Fibroblast of skin of left quadriceps (primary cell): ENCODE measurements around the gene CPNE4.
"Not testable (repeated sequence)": the region's sequence is repeated elsewhere in the genome, so short reads cannot be mapped to it uniquely, and the experiment has no call there.

Experiments used
- DNase-seq, 2 experiments: peaks; one replicate each; pipeline ENCODE4 v3.0.0-alpha.2; 2013; ENCODE audit warnings: low read depth in 2 of 2

CPNE4 gene

DNA sequence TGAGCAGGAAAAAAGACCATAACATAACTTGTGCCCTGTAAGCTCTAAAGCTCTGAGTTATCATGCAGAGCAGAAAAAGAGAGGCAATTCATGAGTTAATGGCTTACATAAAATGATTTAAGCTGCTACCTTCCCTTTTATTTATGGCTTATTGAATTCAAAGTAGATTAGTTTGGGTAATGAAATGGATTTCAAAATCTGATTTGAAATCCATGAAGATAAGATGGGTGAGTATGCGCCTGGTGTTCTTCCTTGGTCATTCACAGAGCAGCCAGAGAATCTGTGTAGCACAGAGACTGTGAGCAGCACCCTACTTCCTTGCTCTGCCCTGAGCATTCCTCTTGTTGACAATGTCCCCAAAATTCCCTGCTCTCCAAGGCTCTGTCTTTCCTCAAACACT lies 495.8 kb downstream of the CPNE4 start:
- DNase-seq = no peak

DNA sequence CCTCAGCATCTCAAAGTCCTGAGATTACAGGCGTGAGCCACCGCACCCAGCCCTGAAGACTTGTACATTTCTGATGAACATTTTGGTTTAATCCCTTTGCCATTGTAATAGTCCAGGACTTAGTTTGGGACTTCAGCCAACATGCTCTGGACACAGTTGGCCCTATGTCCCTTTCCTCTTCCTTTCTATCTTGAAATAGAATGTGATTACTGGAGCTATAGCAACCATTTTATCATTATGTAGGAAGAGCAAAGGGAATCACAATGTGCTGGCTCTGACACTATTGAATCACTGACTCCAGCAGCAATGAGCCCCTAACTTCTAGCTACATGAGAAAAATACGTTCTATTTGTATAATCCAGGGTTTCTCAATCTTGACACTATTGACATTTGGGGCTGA lies 497.3 kb downstream of the CPNE4 start:
- no peak for DNase-seq

DNA sequence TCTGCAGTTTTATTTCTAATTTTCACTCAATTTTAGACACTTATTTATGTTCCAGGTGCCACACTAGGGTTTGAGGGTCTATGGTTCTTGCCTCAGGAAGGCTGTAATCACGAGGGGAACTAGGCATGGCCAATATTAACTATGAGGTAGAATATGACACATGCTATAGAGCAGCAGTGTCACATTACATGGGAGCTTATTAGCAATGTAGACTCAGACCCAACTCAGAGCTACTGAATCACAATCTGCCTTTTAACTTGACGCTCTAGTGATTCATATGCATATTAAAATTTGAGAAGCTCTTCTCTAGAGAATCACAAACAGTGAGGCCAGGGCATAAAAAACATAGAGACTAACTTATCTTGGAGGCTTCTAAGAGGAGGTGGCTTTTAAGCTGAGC lies 499.2 kb downstream of the CPNE4 start:
- DNase-seq = peak; percentile 17 to 18

DNA sequence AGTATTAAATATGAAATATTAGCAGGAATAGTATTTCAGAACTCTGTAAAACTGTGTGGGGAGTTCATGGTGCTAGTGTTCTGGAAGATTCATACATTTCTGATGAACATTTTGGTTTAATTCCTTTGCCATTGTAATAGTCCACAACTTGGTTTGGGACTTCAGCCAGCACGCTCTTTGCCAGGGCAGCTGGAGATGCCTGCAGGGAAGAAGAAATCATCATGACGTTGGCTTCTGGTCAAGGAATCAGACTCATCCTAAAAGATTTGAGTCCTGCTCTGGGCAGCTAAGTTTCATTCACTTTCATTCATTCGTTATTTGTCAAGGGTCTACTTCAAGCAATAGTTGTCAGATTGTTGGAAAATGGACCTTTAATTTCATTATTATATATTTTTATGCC lies 499.7 kb downstream of the CPNE4 start:
- DNase-seq = no peak

DNA sequence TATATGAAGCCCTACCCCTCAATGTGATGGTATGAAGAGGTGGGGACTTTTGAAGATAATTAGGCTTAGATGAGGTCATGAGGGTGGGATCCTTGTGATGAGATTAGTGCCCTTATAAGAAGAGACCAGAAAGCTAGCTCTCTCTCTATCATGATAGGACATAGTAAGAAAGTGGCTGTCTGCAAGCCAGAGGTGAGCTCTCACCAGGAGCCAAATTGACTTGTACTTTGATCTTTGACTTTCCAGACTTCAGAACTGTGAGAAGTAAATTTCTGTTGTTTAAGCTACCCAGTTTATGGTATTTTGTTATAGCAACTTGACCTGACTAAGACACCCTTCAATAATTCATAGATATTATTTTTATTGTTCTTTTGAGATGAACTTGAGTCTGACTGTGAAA lies 502.2 kb downstream of the CPNE4 start:
- no peak for DNase-seq

DNA sequence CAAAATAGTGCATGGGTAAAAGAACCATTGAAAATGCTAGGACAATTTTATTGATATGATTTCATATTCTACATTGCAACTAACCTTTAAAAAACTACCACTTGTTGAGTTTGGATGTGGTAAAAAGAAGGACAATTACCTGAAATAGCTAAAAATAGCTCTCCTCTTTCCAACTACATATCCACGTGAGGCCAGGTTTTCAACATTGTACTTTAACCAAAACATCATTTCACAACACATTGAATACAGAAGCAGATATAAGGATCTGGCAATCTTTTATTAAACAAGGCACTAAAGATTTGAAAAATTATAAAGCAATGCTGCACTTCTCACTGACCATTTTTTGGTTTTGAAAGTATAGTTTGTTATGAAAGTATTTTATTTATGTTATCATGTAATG lies 504.0 kb downstream of the CPNE4 start:
- DNase-seq = no peak

DNA sequence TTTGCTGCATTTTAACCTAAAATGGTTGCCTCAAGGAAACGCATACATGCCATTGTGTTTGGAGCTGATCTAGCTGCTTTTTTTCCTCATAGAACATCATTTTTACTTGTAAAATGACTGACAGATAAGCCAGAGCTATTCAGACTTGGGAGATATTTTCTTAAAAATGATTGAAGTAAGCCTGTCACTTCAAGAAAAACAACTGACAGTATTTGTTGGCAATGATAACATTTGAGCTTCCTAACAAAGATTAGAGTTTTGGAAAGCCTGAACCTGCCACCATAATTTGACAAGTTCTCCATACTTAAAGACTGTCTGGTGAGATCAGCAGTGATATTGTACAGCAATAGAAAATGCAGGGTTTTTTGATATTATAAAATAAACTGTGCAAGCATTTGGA lies 504.4 kb downstream of the CPNE4 start:
- DNase-seq = no peak

DNA sequence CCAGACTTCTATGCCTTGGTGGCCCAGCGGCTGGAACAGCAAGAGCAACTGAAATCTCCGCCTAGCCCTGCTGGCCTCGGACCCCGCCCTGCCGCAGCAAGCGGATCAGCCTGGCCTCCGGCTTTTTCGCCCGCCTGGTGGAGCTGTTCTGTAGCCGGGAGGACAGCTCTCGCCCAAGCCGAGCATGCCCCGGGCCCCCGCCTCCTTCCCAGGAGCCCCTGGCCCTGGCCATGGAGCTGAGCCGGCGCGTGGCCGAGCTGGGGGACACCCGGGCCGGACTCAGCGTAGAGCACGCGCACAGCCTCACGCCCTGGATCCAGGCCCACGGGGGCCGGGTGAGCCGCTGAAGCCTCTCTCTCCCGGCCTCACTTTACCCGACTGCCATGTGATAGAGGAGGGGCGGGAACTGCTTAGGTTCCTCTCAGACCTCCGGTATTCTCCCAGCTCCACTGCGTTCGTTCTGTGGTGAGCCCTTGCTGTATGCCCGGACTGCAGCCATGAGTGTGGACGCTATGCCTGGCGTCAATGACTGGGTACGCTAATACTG lies 507.9 kb downstream of the CPNE4 start:
- DNase-seq = peak; percentile 25 to 29

DNA sequence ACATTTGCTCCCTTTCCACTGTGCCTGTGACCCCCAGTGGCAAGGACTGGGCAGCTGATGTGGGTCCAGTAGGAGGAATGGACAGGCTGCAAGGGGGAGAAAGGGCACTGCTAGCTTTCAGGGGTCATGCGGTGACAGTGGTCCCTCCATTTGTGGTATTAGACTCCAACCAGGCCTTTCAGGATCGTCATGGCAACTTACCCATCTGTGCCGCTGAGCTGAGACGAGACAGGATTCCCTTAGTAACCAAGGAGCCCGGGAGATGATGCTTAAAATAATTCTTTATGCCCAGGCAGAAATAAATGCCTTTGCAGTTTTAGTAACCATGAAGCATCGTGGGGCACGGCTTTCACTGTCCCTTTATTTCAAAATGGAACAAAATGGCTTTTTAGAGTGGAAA lies 516.1 kb downstream of the CPNE4 start:
- DNase-seq = no peak

DNA sequence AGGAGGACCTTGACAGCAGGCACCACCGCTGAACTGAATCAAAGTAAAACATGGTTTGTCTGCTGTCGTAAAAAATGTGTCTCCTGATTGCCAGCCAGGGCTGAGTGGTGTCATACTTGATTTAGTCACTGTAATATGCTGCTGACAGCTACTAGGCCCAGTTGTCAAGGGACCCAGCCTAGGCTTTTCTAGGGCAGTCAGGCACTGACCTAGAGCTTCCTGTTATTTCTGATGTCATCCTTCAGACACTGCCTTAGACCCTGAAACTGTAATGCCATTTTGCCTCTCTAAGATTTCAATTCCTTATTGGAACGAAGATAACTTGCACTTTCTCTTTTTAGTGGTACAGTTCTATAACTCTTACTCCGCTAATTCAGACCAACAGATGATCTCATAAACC lies 529.4 kb downstream of the CPNE4 start:
- DNase-seq = no peak

DNA sequence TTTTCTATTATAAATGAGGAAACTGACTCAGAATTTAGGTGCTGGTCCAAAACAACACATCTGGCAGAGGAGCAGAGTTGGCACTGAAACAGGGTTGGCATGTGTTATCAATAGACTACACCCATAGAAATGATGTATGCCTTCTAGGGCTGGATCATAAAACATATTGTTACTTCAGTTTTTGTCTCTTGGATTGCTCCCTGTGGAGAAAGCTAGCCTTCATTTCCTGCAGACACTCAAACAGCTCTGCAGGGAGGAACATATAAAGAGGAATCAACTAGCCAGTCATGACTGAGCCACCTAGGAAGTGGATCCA lies 531.5 kb downstream of the CPNE4 start:
- DNase-seq = peak; percentile 24 to 30

DNA sequence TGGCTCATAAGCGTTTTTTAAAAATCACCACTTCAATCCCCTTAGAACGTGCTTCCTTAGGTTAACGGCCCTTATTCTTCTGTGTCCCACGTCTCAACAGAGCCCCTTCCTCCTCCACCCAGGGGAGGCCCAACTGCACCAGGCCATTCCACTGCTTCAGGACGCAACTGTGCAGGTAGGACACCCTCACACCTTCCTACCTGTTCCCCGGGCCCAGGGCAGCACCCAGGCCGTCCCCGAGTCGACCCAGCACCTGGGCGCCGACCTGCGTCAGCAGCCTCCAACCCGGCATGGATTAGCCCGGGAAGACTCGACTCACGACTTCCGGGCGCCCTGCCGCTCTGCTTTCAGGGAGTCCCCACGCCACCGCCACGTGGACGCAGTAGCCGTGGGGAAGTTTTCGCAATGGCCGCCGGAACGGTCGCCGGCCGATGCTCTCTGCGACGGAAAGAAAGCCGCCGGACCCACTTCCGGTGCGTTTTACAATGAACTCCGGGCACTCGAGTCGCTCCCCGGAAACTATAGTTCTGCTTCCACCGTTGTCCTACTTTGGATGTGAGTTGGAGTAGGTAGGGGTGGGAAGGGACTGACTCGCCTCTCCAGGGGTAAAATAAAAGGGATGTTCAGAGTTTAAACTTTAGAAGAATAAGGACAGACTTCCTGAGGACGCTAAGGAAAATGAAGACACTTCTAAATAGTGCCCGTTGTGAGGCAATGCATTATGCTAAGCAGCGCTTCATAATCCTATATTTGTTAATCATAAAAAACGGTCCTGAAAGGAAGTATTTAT lies 532.1 kb downstream of the CPNE4 start, which contains the start of gene MRPL3:
TSS of gene MRPL3 (minus strand) at position 442 of the 790 bp plus-strand sequence. CDS start at position 292, 150 bp downstream.
- peak; percentile 81 to 82 for DNase-seq

DNA sequence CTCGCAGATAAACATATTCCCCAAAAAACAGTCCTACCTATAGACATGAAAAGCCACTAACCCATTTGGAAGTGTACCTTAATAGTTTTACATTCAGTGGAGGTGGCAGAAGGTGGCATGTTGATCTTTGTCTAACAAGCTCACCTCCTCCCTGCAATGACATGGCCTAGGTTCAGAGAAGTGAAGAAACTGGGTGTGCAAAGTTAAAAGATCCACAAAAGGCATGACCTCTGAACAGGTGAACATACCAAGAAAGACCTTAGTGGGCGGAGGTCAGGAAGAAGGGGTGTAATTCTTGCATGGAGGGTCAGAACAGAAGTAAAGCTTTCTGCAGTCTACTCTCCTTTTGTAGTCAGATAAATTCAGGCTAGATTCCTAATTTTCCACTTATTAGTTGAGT lies 532.9 kb downstream of the CPNE4 start:
- no peak for DNase-seq

DNA sequence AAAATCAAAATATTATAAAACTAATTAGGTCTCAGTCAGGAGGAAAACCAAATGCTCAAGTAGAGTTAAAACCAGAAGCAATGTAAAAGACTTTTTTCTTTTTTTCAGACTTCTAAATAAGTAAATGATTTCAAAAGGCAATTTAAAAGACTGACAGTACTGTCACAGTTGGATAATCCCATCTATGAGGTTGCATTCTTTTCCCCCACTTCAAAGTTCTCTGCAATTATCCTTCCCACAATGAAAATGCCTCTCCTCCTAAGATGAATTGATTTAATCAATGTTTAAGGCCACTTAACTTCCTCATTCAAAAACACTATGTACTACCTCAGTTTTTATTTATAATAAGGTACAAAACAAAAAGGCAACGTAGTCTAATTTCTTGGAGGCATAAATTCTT lies 540.1 kb downstream of the CPNE4 start:
- no peak for DNase-seq

DNA sequence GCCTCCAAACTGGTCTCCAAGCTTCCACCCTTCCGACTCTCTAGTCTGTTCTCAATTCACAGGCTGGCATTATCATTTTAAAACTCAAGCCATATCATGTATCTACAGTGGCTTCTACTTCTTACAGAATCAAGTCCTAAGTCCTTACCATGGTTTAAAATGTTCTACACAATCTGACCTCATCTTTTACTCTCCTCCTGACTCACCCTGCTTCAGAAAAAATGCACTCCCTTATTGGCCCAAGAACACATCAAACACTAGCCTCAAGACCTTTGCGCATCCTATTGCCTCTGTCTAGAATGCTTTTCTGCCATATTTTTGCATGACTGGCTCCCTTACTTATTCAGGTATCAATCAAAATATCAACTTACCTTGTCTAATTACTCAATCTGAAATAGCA lies 543.0 kb downstream of the CPNE4 start:
- no peak for DNase-seq

DNA sequence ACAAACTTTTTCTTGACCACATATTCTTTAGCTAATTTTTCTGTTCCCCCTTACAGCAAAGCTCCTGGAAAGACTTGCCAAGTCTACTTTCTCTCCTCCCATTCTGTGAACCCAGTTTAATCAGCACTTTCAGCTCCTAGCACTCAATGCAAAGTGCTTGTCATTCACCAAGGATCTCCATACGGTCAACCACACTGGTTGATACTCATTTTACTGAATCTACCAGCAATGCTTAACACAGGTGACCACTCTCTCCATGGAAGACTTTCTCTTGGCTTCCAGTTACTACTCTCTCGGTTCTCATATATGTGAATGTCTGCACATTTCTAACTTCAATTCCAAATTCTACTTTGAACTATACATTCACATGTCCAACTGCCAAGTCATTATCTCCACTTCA lies 543.7 kb downstream of the CPNE4 start:
- DNase-seq = no peak

DNA sequence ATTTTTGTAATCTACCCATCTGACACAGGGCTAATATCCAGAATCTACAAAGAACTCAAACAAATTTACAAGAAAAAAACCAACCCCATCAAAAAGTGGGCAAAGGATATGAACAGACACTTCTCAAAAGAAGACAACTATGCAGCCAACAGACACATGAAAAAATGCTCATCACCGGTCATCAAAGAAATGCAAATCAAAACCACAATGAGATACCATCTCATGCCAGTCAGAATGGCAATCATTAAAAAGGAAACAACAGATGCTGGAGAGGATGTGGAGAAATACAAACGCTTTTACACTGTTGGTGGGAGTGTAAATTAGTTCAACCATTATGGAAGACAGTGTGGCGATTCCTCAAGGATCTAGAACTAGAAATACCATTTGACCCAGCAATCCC lies 548.3 kb downstream of the CPNE4 start:
- DNase-seq = not testable (repeated sequence)

DNA sequence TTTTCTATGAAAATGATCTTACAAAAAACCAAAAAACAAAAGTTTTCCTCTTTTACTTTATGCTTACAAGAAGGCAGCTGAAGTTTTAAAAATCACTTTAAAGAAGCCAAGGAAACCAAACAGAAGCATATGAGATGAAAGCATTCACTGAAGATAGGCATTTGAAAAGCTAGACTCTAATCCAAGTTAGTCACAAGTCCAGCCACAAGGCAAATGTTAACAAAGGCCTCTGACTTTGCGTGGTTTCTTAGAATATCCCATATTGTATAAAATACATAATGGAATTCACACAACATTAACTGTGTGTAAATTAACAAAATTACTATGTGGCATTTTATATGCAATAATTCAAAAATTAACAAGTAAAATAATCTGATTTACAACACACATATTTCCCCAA lies 549.7 kb downstream of the CPNE4 start:
- DNase-seq = no peak

DNA sequence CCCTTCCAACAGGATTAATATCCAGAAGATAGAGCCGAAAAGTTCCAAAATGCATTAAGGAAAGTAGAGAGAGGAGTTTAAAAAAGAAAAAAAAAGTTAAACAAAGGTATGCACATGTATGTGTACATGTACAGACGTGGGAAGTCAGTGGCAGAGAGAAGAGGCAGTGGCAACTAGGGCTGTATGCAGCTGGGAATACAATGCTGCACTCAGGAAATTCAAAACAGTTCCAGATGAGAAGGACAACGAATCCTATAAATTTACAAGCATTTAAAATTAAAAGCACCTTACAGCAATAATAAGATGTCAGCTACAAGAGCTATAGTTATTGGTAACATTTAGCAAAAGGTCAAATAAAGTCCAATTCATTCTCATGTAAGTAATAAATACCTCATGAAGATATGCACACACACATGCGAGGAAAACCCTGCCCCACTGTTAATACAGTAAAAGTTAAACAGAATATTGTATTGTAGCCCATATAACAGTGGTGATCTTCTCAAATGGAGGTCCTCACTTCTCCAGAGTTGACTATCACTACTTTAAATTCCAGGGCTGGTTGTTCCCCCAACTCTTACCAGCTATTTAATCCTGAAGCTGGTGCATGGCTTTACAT lies 550.2 kb downstream of the CPNE4 start:
- no peak for DNase-seq
